Vagina (tissue), 2 donors: ENCODE results near the gene ELP4.

Source experiments
- CTCF ChIP-seq, 3 experiments: fragments of 450-650 bp in 2 of 3; fragments of 200-600 bp in 1 of 3; sonication (generic) in 1 of 3; IDR thresholded peaks; one replicate each; pipeline ENCODE4 v1.5.1; 2017 to 2019; ENCODE audit warnings: antibody characterized with exemption in 3 of 3, mild to moderate bottlenecking in 2 of 3, moderate library complexity in 2 of 3
- POLR2A ChIP-seq, 2 donors: fragments of 450-650 bp; IDR thresholded peaks; one replicate each; pipeline ENCODE4 v1.6.1; 2017; ENCODE audit warnings: antibody characterized with exemption in 2 of 2, mild to moderate bottlenecking in 2 of 2, moderate library complexity in 2 of 2
- POLR2AphosphoS5 ChIP-seq, 2 donors: sonication (generic); formaldehyde crosslinking; IDR thresholded peaks; one replicate each; pipeline ENCODE4 v1.9.0; 2017; ENCODE audit warnings: antibody characterized with exemption in 2 of 2, mild to moderate bottlenecking in 2 of 2, low read depth in 1 of 2; ENCODE audit not compliant: insufficient read depth in 1 of 2

- TF ChIP-seq CTCF (IDR thresholded peaks at IDR 0.05) = no peak
- no peak for TF ChIP-seq POLR2A (IDR thresholded peaks at IDR 0.05)
- TF ChIP-seq POLR2AphosphoS5 (IDR thresholded peaks at IDR 0.05; ENCODE audit: insufficient read depth in 1 of 2, low read depth in 1 of 2) = no peak
Observed at GRCh38 chr11:31601635-31602282, 92.2 kb downstream of the ELP4 start.
